Stimulated activated CD8-positive, alpha-beta memory T cell treated with anti-CD3 and anti-CD28 coated beads, Interleukin-15, amount 100 ng/mL, for 48 hours (primary cell): ENCODE data around the gene MAGI2.

Experiments used
- DNase-seq, 2 donors: peaks; one replicate each; pipeline ENCODE4 v3.0.0-alpha.2; 2020; ENCODE audit warnings: low read depth in 2 of 2

Gene MAGI2

GRCh38 chr7:78792006-78792405, 661.5 kb downstream of the MAGI2 start:
- no peak for DNase-seq

DNA sequence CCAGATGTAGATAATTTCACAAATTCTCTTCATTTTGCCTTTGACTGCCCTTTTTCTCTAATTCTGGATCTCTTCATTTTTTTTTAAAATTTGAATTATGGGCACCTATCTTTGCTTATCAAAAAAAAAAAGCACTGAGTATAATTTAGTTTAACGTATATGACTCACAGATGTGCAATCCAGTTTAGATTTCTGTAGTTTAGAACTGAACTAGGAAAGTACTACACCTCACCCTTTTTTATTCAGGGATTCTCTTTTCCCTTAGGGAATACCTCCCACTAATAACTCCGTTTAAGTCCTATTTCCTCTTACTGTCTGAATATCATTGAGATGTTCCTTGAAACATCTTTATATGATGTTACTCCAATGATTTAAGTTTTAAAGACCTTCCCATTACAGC, 665.0 kb downstream of the MAGI2 start:
- no peak for DNase-seq

GRCh38 chr7:78787854-78788253, 665.6 kb downstream of the MAGI2 start:
- no peak for DNase-seq

GRCh38 chr7:78786055-78786454, 667.4 kb downstream of the MAGI2 start:
- no peak for DNase-seq

DNA sequence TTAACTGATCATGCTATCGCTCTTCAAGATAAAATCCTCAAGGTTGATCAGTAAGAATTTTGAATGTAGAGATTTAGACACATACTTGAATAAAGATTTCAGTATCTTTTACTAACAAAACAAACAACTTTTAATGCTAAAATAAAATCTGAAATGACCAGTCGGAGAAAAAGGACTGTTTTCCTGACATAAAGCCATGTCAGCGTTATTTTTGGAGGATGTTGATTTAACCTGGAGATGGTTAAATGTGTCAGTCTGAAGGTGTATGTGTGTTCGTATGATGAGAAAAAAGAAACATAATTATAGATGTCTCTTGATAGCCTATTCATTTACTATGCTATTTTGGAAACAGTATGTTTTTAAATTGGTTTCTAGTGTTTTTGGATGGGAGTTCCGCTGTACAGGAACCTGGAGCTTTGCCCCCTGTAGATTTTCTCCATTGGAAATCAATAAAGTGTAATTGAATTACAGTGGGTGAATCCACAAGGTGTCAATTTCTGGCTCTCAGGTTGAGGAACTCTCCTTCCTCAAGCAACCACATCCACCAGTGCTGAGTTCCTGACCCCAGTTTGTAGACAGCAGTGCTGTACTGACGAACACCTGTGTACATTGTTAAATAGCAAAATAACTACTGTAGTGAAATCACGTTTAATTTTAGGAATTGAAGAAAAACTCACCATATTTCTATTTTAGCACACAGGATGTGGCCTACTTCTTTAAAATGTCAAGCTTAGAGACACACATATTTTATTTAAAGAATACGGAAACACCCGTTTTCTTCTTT, 670.1 kb downstream of the MAGI2 start:
- DNase-seq = no peak

DNA sequence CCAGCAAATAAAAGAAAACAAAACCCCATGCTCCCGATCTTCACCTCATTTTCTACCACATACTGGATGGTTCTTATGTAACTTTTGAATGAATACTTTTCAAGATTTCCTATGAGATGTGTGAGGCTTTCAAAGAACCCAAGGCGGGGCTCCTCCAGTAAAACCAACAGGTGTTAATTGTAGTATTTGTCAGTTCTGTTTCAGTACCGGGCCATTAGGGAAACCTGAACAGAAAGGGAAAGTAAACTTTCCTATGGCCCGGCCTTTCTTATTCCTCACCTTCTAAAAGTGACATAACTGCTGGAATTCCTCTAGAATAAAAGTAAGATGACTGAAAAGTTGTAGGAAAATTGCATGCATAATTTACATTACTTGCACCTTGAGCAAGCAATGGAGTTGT, 672.9 kb downstream of the MAGI2 start:
- DNase-seq = no peak

GRCh38 chr7:78779788-78780187, 673.7 kb downstream of the MAGI2 start:
- DNase-seq = no peak

DNA sequence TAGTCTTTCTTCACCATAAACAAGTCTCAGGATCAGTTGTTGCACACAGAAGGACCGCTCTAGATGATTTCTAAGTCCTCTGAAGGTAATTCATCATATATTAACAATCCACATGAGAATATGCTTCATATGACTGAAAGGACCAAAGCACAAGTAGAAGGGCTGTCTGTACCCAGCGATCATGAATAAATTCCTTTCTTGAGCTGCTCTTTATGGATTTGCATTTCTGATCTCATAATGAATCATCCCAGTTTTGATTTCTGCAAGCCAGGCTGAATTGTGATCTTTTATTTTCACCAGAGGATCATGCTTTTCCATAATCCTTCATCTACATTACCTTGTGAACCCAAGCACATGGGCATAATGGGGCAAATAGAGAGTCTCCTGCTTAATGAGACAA, 675.6 kb downstream of the MAGI2 start:
- no peak for DNase-seq

GRCh38 chr7:78770422-78771410, 682.8 kb downstream of the MAGI2 start:
- no peak for DNase-seq

GRCh38 chr7:78769481-78770101, 683.9 kb downstream of the MAGI2 start:
- DNase-seq = no peak

DNA sequence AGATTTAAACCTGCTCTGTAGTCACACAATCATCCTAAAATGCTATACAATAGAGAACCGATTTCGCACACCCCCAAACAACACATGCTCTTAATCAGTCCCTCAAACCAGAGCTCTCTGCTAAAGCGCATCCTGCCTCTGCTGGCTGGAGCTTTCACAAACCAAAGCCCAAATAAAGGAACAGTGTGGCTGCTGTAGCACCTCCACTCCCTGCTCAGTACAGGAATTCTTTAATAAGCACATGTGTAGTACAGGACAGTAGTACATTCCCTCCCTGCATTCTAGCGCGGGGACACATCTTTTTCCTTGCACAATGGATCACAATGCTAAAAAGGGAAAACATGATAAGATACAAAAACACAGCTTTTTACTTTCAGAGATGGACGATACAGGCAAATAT, 684.6 kb downstream of the MAGI2 start:
- no peak for DNase-seq

DNA sequence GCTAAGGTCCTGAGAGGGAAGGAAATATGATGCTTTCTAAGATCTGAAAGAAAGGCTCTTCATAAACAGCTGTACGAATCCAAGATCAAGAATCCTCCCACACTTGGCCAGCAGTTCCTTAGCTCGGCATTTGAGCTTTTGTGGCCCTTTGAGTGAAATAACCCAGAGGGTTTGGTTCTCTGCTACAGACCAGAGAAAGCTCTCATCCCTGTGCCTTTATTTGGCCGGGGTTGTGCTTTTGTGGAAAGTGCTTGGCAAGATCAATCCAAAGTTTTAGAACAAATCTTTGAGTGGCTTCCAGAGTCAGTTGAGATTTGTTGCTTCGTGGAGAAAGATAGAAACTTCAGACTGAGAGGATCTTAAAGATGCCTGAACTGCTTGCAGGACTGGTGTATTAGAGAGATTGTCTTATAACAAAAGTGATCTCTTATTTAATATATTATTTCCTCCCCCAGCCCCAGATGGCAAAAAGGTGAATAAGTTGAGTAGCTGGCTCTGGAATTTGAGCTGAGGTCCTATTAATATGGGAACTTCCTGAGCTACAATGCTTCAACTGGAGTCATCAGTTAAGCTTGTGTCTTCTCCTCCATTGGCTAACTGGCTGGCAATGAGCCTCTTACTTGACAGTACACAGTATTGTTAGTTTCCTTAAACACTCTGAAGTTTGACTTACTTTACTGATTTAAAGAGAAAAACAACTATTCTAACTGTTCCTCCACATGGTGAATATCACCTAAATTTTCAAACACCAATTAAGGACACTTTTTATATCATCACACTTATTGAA, 687.3 kb downstream of the MAGI2 start:
- DNase-seq = no peak

GRCh38 chr7:78764571-78764970, 688.9 kb downstream of the MAGI2 start:
- no peak for DNase-seq

GRCh38 chr7:78762625-78763024, 690.8 kb downstream of the MAGI2 start:
- no peak for DNase-seq

GRCh38 chr7:78760620-78761355, 692.7 kb downstream of the MAGI2 start:
- DNase-seq = no peak

GRCh38 chr7:78752554-78752953, 700.9 kb downstream of the MAGI2 start:
- no peak for DNase-seq

- no peak for DNase-seq
Observed at GRCh38 chr7:78751253-78751652, 702.2 kb downstream of the MAGI2 start.

GRCh38 chr7:78749052-78749746, 704.3 kb downstream of the MAGI2 start:
- DNase-seq = no peak

DNA sequence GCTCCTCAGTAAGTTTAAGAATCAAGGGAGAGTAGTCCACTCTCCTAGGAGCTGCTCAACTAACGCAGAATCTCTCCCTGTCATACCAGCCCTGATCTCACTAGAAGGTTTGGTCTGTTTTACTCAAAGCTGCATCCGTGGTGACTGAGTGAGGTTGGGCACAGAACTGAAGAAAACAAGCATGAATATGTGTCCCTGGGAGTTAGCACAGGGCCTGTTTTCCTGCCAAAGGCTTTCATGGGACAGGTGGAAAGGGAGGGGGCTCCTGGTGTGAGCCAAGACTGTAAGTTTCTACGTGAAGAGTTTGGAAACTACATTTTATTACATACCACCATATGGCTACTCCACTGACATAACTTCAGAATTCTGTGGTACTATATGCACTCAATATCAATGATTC, 705.9 kb downstream of the MAGI2 start:
- DNase-seq = no peak

DNA sequence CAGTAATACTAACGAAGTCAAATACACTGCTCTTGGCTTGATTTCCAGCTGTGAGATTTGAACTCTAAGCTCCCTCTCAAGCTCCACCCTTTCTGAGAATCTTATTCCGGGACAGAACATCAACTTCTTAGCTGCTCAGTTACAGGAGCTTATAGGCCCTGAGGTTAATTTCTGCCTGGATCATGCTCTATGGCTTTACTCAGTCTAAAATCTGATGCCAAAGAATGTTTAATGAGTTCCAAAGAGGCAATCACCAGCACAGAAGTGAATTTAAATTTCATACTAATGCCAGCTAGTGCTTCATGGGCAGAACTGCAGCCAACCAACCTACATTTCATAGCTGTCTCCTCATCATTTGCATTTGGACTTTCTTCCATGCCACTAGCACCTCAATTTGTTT, 707.2 kb downstream of the MAGI2 start:
- no peak for DNase-seq
